Head of caudate nucleus (tissue), 42 donors: ENCODE results near the gene SORBS2.
A peak's percentile ranks its signal among the peaks of the same experiment; 100 is the strongest.

ENCODE experiments used
- DNase-seq, 42 donors: peaks; one replicate each; pipeline versions ENCODE4 v3.0.0 to v3.0.0-alpha.2; 2020 to 2021; ENCODE audit warnings: mixed read lengths in 7 of 42
- intact Hi-C: fragments of 100-400 bp; cut with DNase I; formaldehyde crosslinking; loops from one replicate; pipeline ENCODE4 v1.15.0; 2022

Gene SORBS2

GRCh38 chr4:185587427-185588161 lies 224.4 kb downstream of the SORBS2 start:
- peak in 31 of 42 donors; percentile 17 to 75 (median 41) for DNase-seq
- intact Hi-C loops, result no loop called here

GRCh38 chr4:185587030-185587426 lies 225.0 kb downstream of the SORBS2 start:
- DNase-seq, result no peak
- intact Hi-C loops, result no loop called here

- no peak for DNase-seq
- intact Hi-C loops, result no loop called here
These were observed 226.8 kb downstream of the SORBS2 start for GRCh38 chr4:185585211-185585610.

- DNase-seq, result no peak
- intact Hi-C loops, result no loop called here
These were observed 228.2 kb downstream of the SORBS2 start for GRCh38 chr4:185583813-185584212.

- intact Hi-C loops, result no loop called here
- peak in 19 of 42 donors; percentile 26 to 81 (median 49) for DNase-seq
These were observed 229.2 kb downstream of the SORBS2 start for GRCh38 chr4:185582651-185583400.

- no peak for DNase-seq
These were observed 231.3 kb downstream of the SORBS2 start for GRCh38 chr4:185580699-185581098.

GRCh38 chr4:185578284-185578683 lies 233.7 kb downstream of the SORBS2 start:
- DNase-seq, result no peak
- intact Hi-C loops, result no loop called here

More at GRCh38 chr4:185580699-185581098, 231.3 kb downstream of the SORBS2 start:
- intact Hi-C loops, result no loop called here

- intact Hi-C loops, result no loop called here
- DNase-seq, result no peak
These were observed 234.7 kb downstream of the SORBS2 start for GRCh38 chr4:185576962-185577950.

GRCh38 chr4:185576314-185576961 lies 235.6 kb downstream of the SORBS2 start:
- intact Hi-C loops, result no loop called here
- no peak for DNase-seq

GRCh38 chr4:185573651-185574199 lies 238.3 kb downstream of the SORBS2 start:
- no peak for DNase-seq
- intact Hi-C loops, result no loop called here

- intact Hi-C loops, result no loop called here
- no peak for DNase-seq
These were observed 241.3 kb downstream of the SORBS2 start for GRCh38 chr4:185570727-185571126.

GRCh38 chr4:185567381-185568376 lies 244.3 kb downstream of the SORBS2 start:
- intact Hi-C loops, result no loop called here
- peak; percentile 43 to 88 (median 76) for DNase-seq

GRCh38 chr4:185566972-185567371 lies 245.0 kb downstream of the SORBS2 start:
- intact Hi-C loops, result no loop called here
- DNase-seq, result peak in 1 of 42 donors; percentile 39

GRCh38 chr4:185566425-185566824 lies 245.6 kb downstream of the SORBS2 start:
- intact Hi-C loops, result no loop called here
- no peak for DNase-seq

- DNase-seq, result no peak
- intact Hi-C loops, result no loop called here
These were observed 246.3 kb downstream of the SORBS2 start for GRCh38 chr4:185565696-185566095.

GRCh38 chr4:185564349-185564748 lies 247.6 kb downstream of the SORBS2 start:
- intact Hi-C loops, result no loop called here
- DNase-seq, result no peak

- DNase-seq, result no peak
- intact Hi-C loops, result no loop called here
These were observed 249.5 kb downstream of the SORBS2 start for GRCh38 chr4:185562531-185562930.
